ENCODE data around the gene LAMTOR5.
"Not testable (repeated sequence)": the region's sequence is repeated elsewhere in the genome, so short reads cannot be mapped to it uniquely, and the experiment has no call there.

The LAMTOR5 gene

DNA sequence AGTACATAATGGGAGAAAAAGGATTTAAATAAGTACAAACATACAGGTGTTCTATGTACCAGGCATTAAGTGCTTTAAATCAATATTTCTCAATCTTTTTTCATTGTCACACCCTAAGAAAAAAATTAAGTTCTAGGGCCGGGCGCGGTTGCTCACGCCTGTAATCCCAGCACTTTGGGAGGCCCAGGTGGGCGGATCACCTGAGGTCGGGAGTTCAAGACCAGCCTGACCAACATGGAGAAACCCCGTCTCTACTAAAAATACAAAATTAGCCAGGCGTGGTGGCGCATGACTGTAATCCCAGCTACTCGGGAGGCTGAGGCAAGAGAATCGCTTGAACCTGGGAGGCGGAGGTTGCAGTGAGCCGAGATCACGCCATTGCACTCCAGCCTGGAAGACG, 1.1 kb downstream of the LAMTOR5 start:
- not testable (repeated sequence) for H3K27ac ChIP-seq (ENCODE audit: low read depth, low read length); H3K27me3 ChIP-seq (ENCODE audit: insufficient read depth, low read length); H3K4me1 ChIP-seq (ENCODE audit: insufficient read depth, low read length); H3K9me3 ChIP-seq (ENCODE audit: insufficient read depth, low read depth, low read length)
- peak overlapping the region; percentile 80 for H3K4me3 ChIP-seq (ENCODE audit: low read length)
- H3K9ac ChIP-seq (ENCODE audit: low read depth, low read length) = 0 out of 2 replicates have a peak overlapping the region, but pooled peaks have one; percentile 86
- 89% methylated on average over 12 of the region's 15 CpGs for WGBS
- H3K36me3 ChIP-seq (ENCODE audit: insufficient read depth, low read length) = peaks cover 43% of the 10 kb centered on the region

DNA sequence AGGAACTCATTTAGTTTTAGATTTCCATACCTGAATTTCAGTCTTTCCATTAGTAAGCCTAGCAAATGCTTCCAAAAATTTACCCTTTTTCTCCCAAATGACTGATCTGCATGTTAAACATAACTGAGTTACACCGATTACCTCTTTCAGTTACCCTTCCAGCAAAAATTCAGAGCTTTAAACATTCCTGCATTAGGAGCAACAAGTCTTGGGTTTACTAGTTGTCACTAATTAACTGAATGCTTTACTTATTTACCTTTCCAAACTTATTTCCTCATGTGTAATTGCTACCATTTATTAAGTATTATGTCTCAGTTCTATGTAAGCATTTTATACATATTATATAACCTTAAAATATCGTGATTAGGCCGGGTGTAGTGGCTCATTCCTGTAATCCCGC, 3.1 kb downstream of the LAMTOR5 start:
- no peak overlapping the region for H3K27ac ChIP-seq (ENCODE audit: low read depth, low read length)
- peaks cover 58% of the 10 kb centered on the region for H3K36me3 ChIP-seq (ENCODE audit: insufficient read depth, low read length)
- 98% methylated on average over 4 of the region's 4 CpGs for WGBS
- H3K9me3 ChIP-seq (ENCODE audit: insufficient read depth, low read depth, low read length) = no peaks in the 10 kb centered on the region
- no peak overlapping the region for H3K9ac ChIP-seq (ENCODE audit: low read depth, low read length)
- no peaks in the 10 kb centered on the region; the same call in 1 of the 2 replicates for H3K4me1 ChIP-seq (ENCODE audit: insufficient read depth, low read length)
- H3K27me3 ChIP-seq (ENCODE audit: insufficient read depth, low read length) = no peaks in the 10 kb centered on the region
- H3K4me3 ChIP-seq (ENCODE audit: low read length) = no peak overlapping the region

DNA sequence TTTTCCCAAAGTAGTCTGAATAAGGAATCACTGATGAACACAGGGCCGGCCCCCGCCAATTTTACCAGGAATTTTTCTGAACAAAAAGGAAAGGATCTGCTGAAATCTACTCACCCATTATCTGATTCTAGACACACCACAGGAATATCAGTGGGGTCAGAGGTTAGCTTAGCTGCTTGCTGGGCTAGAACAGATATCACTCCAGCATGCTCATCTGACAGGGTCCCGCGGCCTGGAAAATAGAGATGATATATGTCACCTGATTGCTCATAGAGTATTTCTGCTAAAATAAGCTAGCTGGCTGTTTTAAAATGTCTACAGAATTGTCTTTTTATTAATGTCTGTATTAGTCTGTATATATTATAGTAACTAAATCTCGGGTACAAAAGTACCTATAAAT, 3.7 kb downstream of the LAMTOR5 start:
- Histone ChIP-seq H3K36me3 (ENCODE audit: insufficient read depth, low read length) (peaks cover 62% of the 10 kb centered on the region), H3K27ac (ENCODE audit: low read depth, low read length) (no peak overlapping the region), H3K27me3 (ENCODE audit: insufficient read depth, low read length) (no peaks in the 10 kb centered on the region), H3K9ac (ENCODE audit: low read depth, low read length) (no peak overlapping the region), H3K4me1 (ENCODE audit: insufficient read depth, low read length) (no peaks in the 10 kb centered on the region; the same call in 1 of the 2 replicates), H3K4me3 (ENCODE audit: low read length) (no peak overlapping the region), H3K9me3 (ENCODE audit: insufficient read depth, low read depth, low read length) (no peaks in the 10 kb centered on the region)
- 97% methylated on average over 4 of the region's 5 CpGs for WGBS

DNA sequence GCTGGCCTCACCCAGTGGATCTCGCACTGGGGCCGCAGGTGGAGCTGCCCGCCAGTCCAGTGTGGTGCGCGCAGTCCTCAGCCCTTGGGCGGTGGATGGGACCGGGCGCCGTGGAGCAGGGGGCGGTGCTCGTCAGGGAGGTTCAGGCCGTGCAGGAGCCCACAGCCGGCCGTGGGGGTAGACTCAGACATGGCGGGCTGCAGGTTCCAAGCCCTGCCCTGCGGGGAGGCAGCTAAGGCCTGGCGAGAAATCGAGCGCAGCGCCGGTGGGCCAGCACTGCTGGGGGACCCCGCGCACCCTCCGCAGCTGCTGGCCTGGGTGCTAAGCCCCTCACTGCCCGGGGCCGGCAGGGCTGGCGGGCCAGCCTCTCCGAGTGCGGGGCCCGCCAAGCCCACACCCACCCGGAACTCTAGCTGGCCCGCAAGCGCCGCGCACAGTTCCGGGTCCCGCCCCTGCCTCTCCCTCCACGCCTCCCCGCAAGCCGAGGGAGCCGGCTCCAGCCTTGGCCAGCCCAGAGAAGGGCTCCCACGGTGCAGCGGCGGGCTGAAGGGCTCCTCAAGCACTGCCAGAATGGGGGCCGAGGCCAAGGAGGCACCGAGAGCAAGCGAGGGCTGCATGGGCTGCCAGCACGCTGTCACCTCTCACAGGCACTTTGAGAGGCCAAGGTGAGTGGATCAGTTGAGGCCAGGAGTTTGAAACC, 11.1 kb downstream of the LAMTOR5 start:
- 94% methylated on average over 48 of the region's 48 CpGs for WGBS
- not testable (repeated sequence) for H3K9me3 ChIP-seq (ENCODE audit: insufficient read depth, low read depth, low read length); H3K27me3 ChIP-seq (ENCODE audit: insufficient read depth, low read length); H3K27ac ChIP-seq (ENCODE audit: low read depth, low read length); H3K4me3 ChIP-seq (ENCODE audit: low read length); H3K9ac ChIP-seq (ENCODE audit: low read depth, low read length)
- H3K36me3 ChIP-seq (ENCODE audit: insufficient read depth, low read length) = peaks cover 21% of the 10 kb centered on the region
- peaks cover 11% of the 10 kb centered on the region for H3K4me1 ChIP-seq (ENCODE audit: insufficient read depth, low read length)

DNA sequence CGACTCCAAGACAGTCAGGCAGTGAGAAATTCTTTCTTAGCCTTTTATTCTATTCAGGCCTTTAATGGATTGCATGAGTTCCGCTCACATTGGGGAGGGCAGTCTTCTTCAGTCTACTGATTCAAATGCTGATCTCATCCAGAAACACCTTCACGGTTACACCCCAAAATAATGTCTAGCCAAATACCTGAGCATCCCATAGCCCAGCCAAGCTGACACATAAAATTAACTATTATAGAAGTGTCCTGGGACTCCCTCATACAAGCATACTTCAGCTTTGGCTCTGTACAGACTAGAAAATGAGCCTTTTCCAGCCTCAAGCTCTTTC, 13.0 kb downstream of the LAMTOR5 start:
- Histone ChIP-seq H3K4me3 (ENCODE audit: low read length) (no peak overlapping the region), H3K27ac (ENCODE audit: low read depth, low read length) (no peak overlapping the region), H3K9ac (ENCODE audit: low read depth, low read length) (no peak overlapping the region), H3K9me3 (ENCODE audit: insufficient read depth, low read depth, low read length) (no peaks in the 10 kb centered on the region), H3K27me3 (ENCODE audit: insufficient read depth, low read length) (no peaks in the 10 kb centered on the region), H3K4me1 (ENCODE audit: insufficient read depth, low read length) (peaks cover 28% of the 10 kb centered on the region), H3K36me3 (ENCODE audit: insufficient read depth, low read length) (peaks cover 6% of the 10 kb centered on the region)
- 92% methylated on average over 3 of the region's 3 CpGs for WGBS

DNA sequence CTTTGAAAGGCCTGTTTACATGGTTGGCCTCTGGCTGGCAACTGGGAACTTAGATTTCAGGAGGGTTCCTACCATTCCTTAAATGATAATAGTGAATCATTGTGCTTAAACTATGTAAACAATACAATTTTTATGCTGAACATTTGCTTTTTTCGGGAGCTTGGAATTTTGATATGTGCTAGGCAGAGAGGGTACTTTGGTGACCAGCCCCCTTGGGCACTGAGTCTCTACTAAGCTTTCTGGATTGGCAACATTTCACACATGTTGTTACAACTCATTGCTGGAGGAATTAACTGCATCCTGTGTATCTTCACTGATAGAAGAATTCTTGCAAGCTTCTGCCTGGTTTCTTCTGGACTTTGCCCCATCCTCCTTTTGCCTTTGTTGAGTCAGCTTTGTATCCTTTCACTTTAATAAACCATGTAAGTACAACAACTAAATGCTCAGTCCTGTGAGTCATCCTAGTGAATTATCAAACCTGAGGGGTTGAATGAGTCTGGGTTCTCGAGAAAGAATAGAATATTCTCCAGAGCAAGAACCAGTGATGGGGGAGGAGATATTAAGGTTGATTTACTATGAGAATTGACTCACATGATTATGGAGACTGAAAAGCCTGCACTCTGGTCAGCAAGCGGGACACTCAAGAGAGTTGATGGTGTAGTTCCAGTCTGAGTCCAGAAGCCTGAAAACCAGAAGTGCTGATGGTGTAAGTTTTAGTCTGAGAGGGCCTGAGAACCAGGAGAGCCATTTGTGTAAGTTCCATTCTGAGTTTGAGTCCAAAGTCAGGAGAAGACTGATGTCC, 13.6 kb downstream of the LAMTOR5 start:
- Histone ChIP-seq H3K9ac (ENCODE audit: low read depth, low read length) (no peak overlapping the region), H3K4me3 (ENCODE audit: low read length) (no peak overlapping the region), H3K36me3 (ENCODE audit: insufficient read depth, low read length) (peaks cover 3% of the 10 kb centered on the region), H3K27me3 (ENCODE audit: insufficient read depth, low read length) (no peaks in the 10 kb centered on the region), H3K4me1 (ENCODE audit: insufficient read depth, low read length) (peaks cover 28% of the 10 kb centered on the region), H3K9me3 (ENCODE audit: insufficient read depth, low read depth, low read length) (no peaks in the 10 kb centered on the region), H3K27ac (ENCODE audit: low read depth, low read length) (no peak overlapping the region)
- 85% methylated on average over 3 of the region's 3 CpGs for WGBS

DNA sequence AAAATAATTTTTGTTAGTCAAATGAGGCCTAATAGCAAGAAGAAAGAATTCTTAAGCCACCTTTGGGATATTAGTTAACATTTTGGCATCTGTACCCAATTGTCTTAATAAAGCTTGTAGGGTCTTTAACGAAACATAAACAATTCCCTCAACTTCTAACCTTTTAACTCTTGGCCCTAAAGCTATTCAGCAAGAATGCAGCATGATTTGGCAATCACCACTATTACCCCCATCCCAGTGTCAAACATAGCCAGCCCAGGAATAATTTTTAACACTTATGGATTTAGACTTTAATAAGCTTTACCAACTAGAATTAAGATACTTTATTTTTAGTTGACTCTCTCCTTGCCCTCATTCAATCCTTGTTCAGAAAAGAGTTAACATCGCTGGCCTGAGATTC, 14.2 kb downstream of the LAMTOR5 start:
- H3K9ac ChIP-seq (ENCODE audit: low read depth, low read length) = no peak overlapping the region
- H3K36me3 ChIP-seq (ENCODE audit: insufficient read depth, low read length) = no peaks in the 10 kb centered on the region
- H3K4me1 ChIP-seq (ENCODE audit: insufficient read depth, low read length) = peaks cover 28% of the 10 kb centered on the region
- no peaks in the 10 kb centered on the region for H3K9me3 ChIP-seq (ENCODE audit: insufficient read depth, low read depth, low read length)
- no peak overlapping the region for H3K27ac ChIP-seq (ENCODE audit: low read depth, low read length)
- H3K27me3 ChIP-seq (ENCODE audit: insufficient read depth, low read length) = no peaks in the 10 kb centered on the region
- WGBS = 82% methylated on average over 2 of the region's 2 CpGs
- H3K4me3 ChIP-seq (ENCODE audit: low read length) = no peak overlapping the region

DNA sequence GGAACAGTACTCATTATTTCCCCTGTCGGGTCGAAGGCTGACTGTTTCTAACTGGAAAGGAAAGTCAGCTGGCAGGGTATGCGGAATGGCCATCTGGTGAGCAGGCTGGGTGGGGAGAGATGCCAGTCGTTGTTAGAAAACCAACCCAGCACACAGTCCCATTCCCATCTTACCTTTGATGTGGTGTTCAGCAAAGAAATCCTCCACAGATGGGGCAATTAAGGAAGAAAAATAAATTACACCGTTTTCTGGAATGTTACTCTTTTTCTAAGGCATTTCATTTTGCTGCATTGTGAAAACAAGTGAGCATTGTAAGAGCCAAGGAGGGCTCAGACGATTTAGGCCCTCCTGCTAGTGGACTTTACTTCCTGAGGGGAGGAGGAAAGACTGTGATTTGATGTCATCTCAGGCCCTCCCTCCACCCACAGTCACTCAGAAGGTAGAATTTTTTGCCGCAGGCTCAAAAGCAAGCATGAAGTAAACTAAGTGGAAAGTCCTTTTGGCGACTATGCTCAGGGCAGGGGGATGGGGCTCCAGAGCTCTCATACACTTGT, 16.7 kb downstream of the LAMTOR5 start, which contains the start of gene SLC16A4:
SLC16A4 (minus strand) TSS at position 335 of the 554 bp plus-strand sequence. CDS start 1,703 bp downstream, outside the sequence.
- Histone ChIP-seq H3K4me1 (ENCODE audit: insufficient read depth, low read length) (peaks cover 28% of the 10 kb centered on the region), H3K36me3 (ENCODE audit: insufficient read depth, low read length) (no peaks in the 10 kb centered on the region), H3K9me3 (ENCODE audit: insufficient read depth, low read depth, low read length) (no peaks in the 10 kb centered on the region), H3K27me3 (ENCODE audit: insufficient read depth, low read length) (no peaks in the 10 kb centered on the region), H3K9ac (ENCODE audit: low read depth, low read length) (no peak within 1 kb of the TSS), H3K4me3 (ENCODE audit: low read length) (peak within 1 kb of the TSS; percentile 3; the same call in 1 of the 2 replicates), H3K27ac (ENCODE audit: low read depth, low read length) (0 out of 2 replicates have a peak within 1 kb of the TSS, but pooled peaks have one; percentile 1)
- WGBS = 33% methylated on average over 8 of the region's 8 CpGs

DNA sequence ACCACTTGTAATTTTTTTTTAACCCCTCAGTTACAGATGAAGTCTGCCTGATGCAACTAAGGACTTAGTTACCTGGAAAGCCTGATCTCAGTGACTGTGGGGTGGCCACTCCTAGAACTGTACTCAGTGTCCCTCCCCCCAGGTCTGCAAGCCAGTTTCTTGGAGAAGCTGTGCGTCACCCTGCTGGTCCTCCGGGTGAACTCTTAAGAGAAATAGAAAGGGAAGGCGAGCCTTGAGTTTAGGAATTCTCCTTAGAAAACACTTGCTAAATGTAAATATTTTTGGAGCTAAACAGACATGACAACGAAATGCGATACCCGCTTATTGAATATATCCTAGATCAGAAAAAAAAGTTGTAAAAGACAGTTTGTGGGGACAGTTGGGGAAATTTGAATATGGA, 17.4 kb downstream of the LAMTOR5 start:
- Histone ChIP-seq H3K4me3 (ENCODE audit: low read length) (no peak overlapping the region; the same call in 1 of the 2 replicates), H3K9me3 (ENCODE audit: insufficient read depth, low read depth, low read length) (no peaks in the 10 kb centered on the region), H3K27ac (ENCODE audit: low read depth, low read length) (no peak overlapping the region), H3K9ac (ENCODE audit: low read depth, low read length) (no peak overlapping the region), H3K27me3 (ENCODE audit: insufficient read depth, low read length) (no peaks in the 10 kb centered on the region), H3K4me1 (ENCODE audit: insufficient read depth, low read length) (peaks cover 28% of the 10 kb centered on the region), H3K36me3 (ENCODE audit: insufficient read depth, low read length) (no peaks in the 10 kb centered on the region)
- 81% methylated on average over 6 of the region's 6 CpGs for WGBS

DNA sequence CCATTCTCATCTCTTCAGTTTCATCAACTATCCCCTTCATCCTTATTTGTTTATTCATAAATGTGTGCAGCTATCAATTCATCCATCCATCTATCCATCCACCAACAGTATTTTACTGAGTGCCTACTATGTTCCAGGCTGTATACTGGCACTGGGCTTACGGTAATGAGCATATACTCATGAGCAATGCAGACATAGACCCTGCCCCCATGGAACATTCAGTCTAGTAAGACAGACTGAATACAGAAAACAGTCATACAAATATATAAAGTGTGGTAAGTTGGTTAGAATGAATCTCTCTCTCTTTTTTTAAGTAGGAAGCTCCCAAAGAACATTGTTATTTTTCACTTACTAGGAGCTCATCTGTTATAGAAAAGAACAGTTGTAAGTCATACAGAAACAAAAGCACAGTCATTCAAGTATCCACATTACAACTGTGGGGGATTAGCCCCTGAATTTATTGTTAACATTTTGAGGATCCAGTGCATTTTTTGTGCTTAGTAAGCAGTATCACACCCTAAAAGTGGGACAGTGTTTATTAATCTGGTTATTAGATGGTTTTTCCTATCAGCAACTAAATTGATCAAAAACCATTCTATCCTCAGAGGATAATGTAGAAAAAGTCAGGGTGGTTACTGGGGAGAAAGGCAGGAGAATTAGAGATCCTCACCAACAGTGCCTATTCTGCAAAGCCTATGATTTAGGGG, 20.3 kb downstream of the LAMTOR5 start:
- 96% methylated on average over 1 of the region's 1 CpG for WGBS
- Histone ChIP-seq H3K9me3 (ENCODE audit: insufficient read depth, low read depth, low read length) (no peaks in the 10 kb centered on the region), H3K9ac (ENCODE audit: low read depth, low read length) (no peak overlapping the region), H3K27ac (ENCODE audit: low read depth, low read length) (no peak overlapping the region), H3K4me3 (ENCODE audit: low read length) (no peak overlapping the region), H3K27me3 (ENCODE audit: insufficient read depth, low read length) (no peaks in the 10 kb centered on the region), H3K4me1 (ENCODE audit: insufficient read depth, low read length) (peaks cover 19% of the 10 kb centered on the region), H3K36me3 (ENCODE audit: insufficient read depth, low read length) (no peaks in the 10 kb centered on the region)

DNA sequence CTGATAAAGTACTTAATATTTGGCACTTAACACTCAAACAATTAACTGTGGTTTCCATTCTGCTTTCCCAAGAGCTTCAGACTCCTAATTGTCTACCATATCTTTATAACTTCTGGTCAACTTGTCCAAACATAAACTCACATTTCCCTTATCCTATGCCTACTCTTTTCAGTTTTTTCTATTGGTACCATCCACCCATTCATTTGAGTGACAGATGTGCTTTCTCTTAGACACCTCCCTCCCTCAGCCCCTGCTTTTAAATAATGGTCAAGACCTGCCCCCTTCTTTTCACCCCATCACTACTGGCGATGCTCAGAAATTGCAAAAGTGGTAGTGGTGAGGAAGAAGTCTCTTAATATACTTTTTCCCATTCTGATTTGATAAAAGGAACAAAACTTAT, 22.1 kb downstream of the LAMTOR5 start:
- Histone ChIP-seq H3K4me3 (ENCODE audit: low read length) (no peak overlapping the region), H3K9me3 (ENCODE audit: insufficient read depth, low read depth, low read length) (no peaks in the 10 kb centered on the region), H3K4me1 (ENCODE audit: insufficient read depth, low read length) (peaks cover 7% of the 10 kb centered on the region), H3K27me3 (ENCODE audit: insufficient read depth, low read length) (no peaks in the 10 kb centered on the region), H3K27ac (ENCODE audit: low read depth, low read length) (no peak overlapping the region), H3K36me3 (ENCODE audit: insufficient read depth, low read length) (no peaks in the 10 kb centered on the region), H3K9ac (ENCODE audit: low read depth, low read length) (no peak overlapping the region)
- WGBS = no CpG with 5 or more reads among the region's 1 CpG

All from HUES64 (cell line).